A549 (cell line): ENCODE data around the gene A2ML1.

ENCODE experiments used
- BCL3 ChIP-seq: fragments of >200 bp; sonication (Bioruptor Twin); formaldehyde crosslinking; IDR thresholded peaks from 3 replicates; pipeline ENCODE4 v1.6.1; 2016
- CTCF ChIP-seq: fragments of >200 bp; sonication (Bioruptor Twin); formaldehyde crosslinking; IDR thresholded peaks from 3 replicates; pipeline ENCODE4 v1.5.1; 2016
- E2F6 ChIP-seq: IDR thresholded peaks from 2 replicates; pipeline ENCODE4 v1.6.1; 2012; ENCODE audit warnings: low read depth, borderline replicate concordance
- EP300 ChIP-seq, 2 experiments: fragments of >200 bp; sonication (Bioruptor Twin); formaldehyde crosslinking; IDR thresholded peaks; 2 replicates in 1 of 2; 3 replicates in 1 of 2; pipeline ENCODE4 v1.6.1; 2016 to 2017
- HDAC2 ChIP-seq: fragments of 200-600 bp; sonication (generic); IDR thresholded peaks from 2 replicates; pipeline ENCODE4 v1.6.1; 2016
- MYC ChIP-seq: IDR thresholded peaks from 2 replicates; pipeline ENCODE4 v1.6.1; 2012; ENCODE audit warnings: mild to moderate bottlenecking, inconsistent platforms, low read length, improper control_type of control experiment, borderline replicate concordance
- NFE2L2 ChIP-seq: fragments of 150-350 bp; conservative IDR thresholded peaks from 2 replicates; pipeline ENCODE4 v1.6.1; 2014; ENCODE audit warnings: low read length
- POLR2A ChIP-seq: IDR thresholded peaks from 2 replicates; pipeline ENCODE4 v1.6.1; 2012; ENCODE audit warnings: mild to moderate bottlenecking, low read length
- RFX5 ChIP-seq: fragments of 450-650 bp; IDR thresholded peaks from 2 replicates; pipeline ENCODE4 v1.7.1; 2014; ENCODE audit warnings: antibody characterized with exemption, mild to moderate bottlenecking, moderate library complexity
- ZFP36 ChIP-seq: fragments of 450-650 bp; IDR thresholded peaks from 2 replicates; pipeline ENCODE4 v1.6.1; 2014; ENCODE audit warnings: borderline replicate concordance; ENCODE audit not compliant: partially characterized antibody

GRCh38 chr12:8784290-8784888 lies 38.0 kb upstream of the A2ML1 start:
- no peak for TF ChIP-seq CTCF
- TF ChIP-seq POLR2A = no peak
- TF ChIP-seq EP300 (IDR thresholded peaks at IDR 0.05) = no peak
- no peak for TF ChIP-seq ZFP36
- no peak for TF ChIP-seq MYC
- no peak for TF ChIP-seq HDAC2
- no peak for TF ChIP-seq RFX5
- TF ChIP-seq E2F6 = no peak
- no peak for TF ChIP-seq BCL3
- no peak for TF ChIP-seq NFE2L2
